Heart left ventricle (tissue), 16 donors: ENCODE data around the gene DNAH3. TPM values are rescaled to one million over a fixed set of nuclear protein-coding genes. Genes with fewer than 3 reads are reported as not detected.
A peak's percentile ranks its signal among the peaks of the same experiment; 100 is the strongest.

ENCODE experiments used
- ATAC-seq, 4 donors: fragments of 200-7000 bp; cut with Tn5 transposase; one replicate each; pipeline ENCODE4 v1.9.1; 2020 to 2022; ENCODE audit warnings: moderate library complexity in 4 of 4, mild to moderate bottlenecking in 3 of 4, moderate number of reproducible peaks in 1 of 4
- DNase-seq, 5 donors: peaks; one replicate each; pipeline ENCODE4 v3.0.0-alpha.2; 2020
- H3K27ac ChIP-seq, 12 donors: fragments of 200-600 bp; sonication (generic) in 4 of 12; one replicate each; pipeline versions ENCODE4 v1.5.0 to v1.8.0; 2016 to 2022; ENCODE audit warnings: mild to moderate bottlenecking in 2 of 12
- H3K27me3 ChIP-seq, 9 donors: fragments of 200-600 bp; sonication (generic) in 2 of 9; one replicate each; pipeline versions ENCODE4 v1.5.1 to v1.8.0; 2016 to 2022; ENCODE audit warnings: mild to moderate bottlenecking in 3 of 9
- H3K36me3 ChIP-seq, 9 donors: fragments of 200-600 bp; sonication (generic) in 2 of 9; one replicate each; pipeline versions ENCODE4 v1.5.0 to v1.8.0; 2018 to 2022; ENCODE audit warnings: mild to moderate bottlenecking in 2 of 9
- H3K4me1 ChIP-seq, 12 donors: fragments of 200-600 bp; sonication (generic) in 4 of 12; one replicate each; pipeline versions ENCODE4 v1.5.0 to v1.8.0; 2016 to 2022; ENCODE audit warnings: mild to moderate bottlenecking in 3 of 12
- H3K4me3 ChIP-seq, 12 donors: fragments of 200-600 bp; sonication (generic) in 4 of 12; one replicate each; pipeline versions ENCODE4 v1.5.0 to v1.8.0; 2017 to 2022; ENCODE audit warnings: mild to moderate bottlenecking in 9 of 12, moderate library complexity in 4 of 12
- H3K9me3 ChIP-seq, 12 donors: fragments of 200-600 bp; sonication (generic) in 4 of 12; one replicate each; pipeline versions ENCODE4 v1.5.0 to v1.8.0; 2016 to 2022; ENCODE audit warnings: mild to moderate bottlenecking in 1 of 12
- CTCF ChIP-seq, 12 donors: fragments of 200-600 bp; sonication (generic) in 4 of 12; IDR thresholded peaks; one replicate each; pipeline versions ENCODE4 v1.5.0 to v1.8.0; 2018 to 2022; ENCODE audit warnings: antibody characterized with exemption in 12 of 12, mild to moderate bottlenecking in 5 of 12
- POLR2A ChIP-seq, 2 donors: fragments of 450-650 bp; IDR thresholded peaks; one replicate each; pipeline ENCODE4 v1.6.1; 2017; ENCODE audit warnings: antibody characterized with exemption in 2 of 2, mild to moderate bottlenecking in 2 of 2, moderate library complexity in 2 of 2
- WGBS, 4 donors: extraction: QIAGEN DNeasy Blood & Tissue Kit in 2 of 4; methylation state at CpG; one replicate each; pipeline versions ENCODE4 v1.1.5 to v1.1.7; 2013 to 2018; 5-methylcytosine and 5-hydroxymethylcytosine counted together
- intact Hi-C, 10 donors: fragments of 100-400 bp; cut with DNase I; formaldehyde crosslinking; loops; one replicate each; pipeline versions ENCODE4 v1.11.1 to v1.14.2; 2022
- polyA plus RNA-seq, 2 donors: library from polyadenylated mRNA; stranded (reverse); fragments of 200-250 nt; gene quantifications; one replicate each; pipeline ENCODE4 v1.2.3, GENCODE V29; 2013
- total RNA-seq, 9 donors: library from RNA; depleted of rRNA in 2 of 9; stranded (reverse); fragments of >200 nt in 2 of 9; fragmentation: NEBNext Ultra II Directional in 3 of 9; extraction: Animal tissue kit (Norgen Biotek cat#: 25700) in 3 of 9; gene quantifications; one replicate each; pipeline versions ENCODE4 v1.1.0 to v1.2.4, GENCODE V29; 2016 to 2023
- donor health status: ischemic (EF 13 %, LVEDD 7.1; RV severe dilation, severe dysfunction).
- donor health status: healthy with polysubstance abuse.
- donor health status: DM: no; HTN: yes; CAD: no.
- donor health status: DM: no; HTN: no; CAD: no.
- donor health status: ischemic (EF 25% LVEDD 6.9; RV normal size, moderate dysfunction).
- donor health status: ischemic (EF 25% LVEDD 5.7; RV mildly dilated, moderate dysfunction).
- donor health status: healthy.
- donor health status: DM: yes; HTN: yes; CAD: no.
- donor health status: ischemic (EF 35%, LVEDD 5.7; RV mildly dilated, moderate dysfunction).
- donor health status: nonischemic (EF 11% LVEDD 7.7; RV severe dilation, severe dysfunction).
- donor health status: DM: yes; HTN: yes; CAD: no.
- donor health status: PGD.
- donor health status: ischemic (EF 29% LVEDD 5.4; RV normal size, mild dysfunction).
- donor health status: nonischemic (EF 23%, LVEDD 6.1; RV moderate dilation, normal function).

The DNAH3 gene
- total and polyA plus RNA-seq, 11 donors, result 0.01 to 2.0 (median 0.87) TPM

GRCh38 chr16:21184834-21185233 is 34.2 kb upstream of the DNAH3 start:
- Histone ChIP-seq H3K9me3 (peaks cover 0 to 5% (median 0%) of the 10 kb centered on the region in 12 donors), H3K4me3 (no peak overlapping the region), H3K4me1 (peaks cover 0 to 7% (median 2%) of the 10 kb centered on the region in 12 donors), H3K27me3 (no peaks in the 10 kb centered on the region), H3K27ac (no peak overlapping the region), H3K36me3 (peaks cover 0 to 38% (median 23%) of the 10 kb centered on the region in 9 donors)
- intact Hi-C loops, result loop anchor here in 8 of 10 donors (5.0 to 10.0 kb wide), 8 partner anchors 92 to 1490 kb away; partner anchors contain the start of gene CRYM (in 2 of the 8)
- WGBS, 4 donors, result 78 to 83% (median 80%) methylated on average over 3 of the region's 3 CpGs
- ATAC-seq (no peak), DNase-seq (no peak)
- TF ChIP-seq POLR2A (IDR thresholded peaks at IDR 0.05) (no peak), CTCF (IDR thresholded peaks at IDR 0.05) (no peak)

GRCh38 chr16:21183995-21184394 is 33.3 kb upstream of the DNAH3 start:
- Histone ChIP-seq H3K4me1 (peaks cover 0 to 8% (median 4%) of the 10 kb centered on the region in 12 donors), H3K36me3 (peaks cover 0 to 46% (median 31%) of the 10 kb centered on the region in 9 donors), H3K27ac (no peak overlapping the region), H3K9me3 (peaks cover 0 to 5% (median 0%) of the 10 kb centered on the region in 12 donors), H3K4me3 (no peak overlapping the region), H3K27me3 (no peaks in the 10 kb centered on the region)
- ATAC-seq (no peak), DNase-seq (no peak)
- intact Hi-C loops, result loop anchor here in 3 of 10 donors (10.0 kb wide), 3 partner anchors 371 to 1491 kb away; no protein-coding TSS in a partner anchor
- no peak for TF ChIP-seq POLR2A (IDR thresholded peaks at IDR 0.05)
- no peak for TF ChIP-seq CTCF (IDR thresholded peaks at IDR 0.05)
- 69 to 84% (median 80%) methylated on average over 3 of the region's 3 CpGs for WGBS, 4 donors

DNA sequence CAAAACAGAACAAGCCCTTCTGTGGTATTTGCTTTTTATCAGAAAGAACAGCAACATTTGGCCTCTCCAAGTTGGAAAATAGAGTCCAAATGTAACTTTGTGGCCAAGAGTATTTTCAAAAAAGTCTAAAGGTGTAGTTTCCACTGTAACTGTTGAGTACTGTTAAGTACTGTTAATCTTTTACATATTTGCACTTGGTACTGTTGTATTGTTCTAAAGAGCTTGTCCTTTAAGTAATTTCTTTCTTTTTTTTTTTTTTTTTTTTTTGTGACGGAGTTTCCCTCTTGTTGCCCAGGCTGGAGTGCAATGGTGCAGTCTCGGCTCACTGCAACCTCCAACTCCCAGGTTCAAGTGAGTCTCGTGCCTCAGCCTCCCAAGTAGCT is 29.3 kb upstream of the DNAH3 start:
- DNase-seq (no peak), ATAC-seq (no peak)
- WGBS, 4 donors, result 71 to 82% (median 79%) methylated on average over 3 of the region's 3 CpGs
- Histone ChIP-seq H3K27ac (peak overlapping the region in 3 of 12 donors; percentile 0 to 40 (median 24)), H3K4me3 (no peak overlapping the region), H3K36me3 (peaks cover 0 to 87% (median 59%) of the 10 kb centered on the region in 9 donors), H3K4me1 (peaks cover 0 to 8% (median 0%) of the 10 kb centered on the region in 12 donors), H3K27me3 (no peaks in the 10 kb centered on the region), H3K9me3 (peaks cover 0 to 5% (median 0%) of the 10 kb centered on the region in 12 donors)
- TF ChIP-seq POLR2A (IDR thresholded peaks at IDR 0.05), result no peak
- no peak for TF ChIP-seq CTCF (IDR thresholded peaks at IDR 0.05)
- intact Hi-C loops, result loop anchor here in 3 of 10 donors (10.0 kb wide), 3 partner anchors 375 to 1495 kb away; no protein-coding TSS in a partner anchor

DNA sequence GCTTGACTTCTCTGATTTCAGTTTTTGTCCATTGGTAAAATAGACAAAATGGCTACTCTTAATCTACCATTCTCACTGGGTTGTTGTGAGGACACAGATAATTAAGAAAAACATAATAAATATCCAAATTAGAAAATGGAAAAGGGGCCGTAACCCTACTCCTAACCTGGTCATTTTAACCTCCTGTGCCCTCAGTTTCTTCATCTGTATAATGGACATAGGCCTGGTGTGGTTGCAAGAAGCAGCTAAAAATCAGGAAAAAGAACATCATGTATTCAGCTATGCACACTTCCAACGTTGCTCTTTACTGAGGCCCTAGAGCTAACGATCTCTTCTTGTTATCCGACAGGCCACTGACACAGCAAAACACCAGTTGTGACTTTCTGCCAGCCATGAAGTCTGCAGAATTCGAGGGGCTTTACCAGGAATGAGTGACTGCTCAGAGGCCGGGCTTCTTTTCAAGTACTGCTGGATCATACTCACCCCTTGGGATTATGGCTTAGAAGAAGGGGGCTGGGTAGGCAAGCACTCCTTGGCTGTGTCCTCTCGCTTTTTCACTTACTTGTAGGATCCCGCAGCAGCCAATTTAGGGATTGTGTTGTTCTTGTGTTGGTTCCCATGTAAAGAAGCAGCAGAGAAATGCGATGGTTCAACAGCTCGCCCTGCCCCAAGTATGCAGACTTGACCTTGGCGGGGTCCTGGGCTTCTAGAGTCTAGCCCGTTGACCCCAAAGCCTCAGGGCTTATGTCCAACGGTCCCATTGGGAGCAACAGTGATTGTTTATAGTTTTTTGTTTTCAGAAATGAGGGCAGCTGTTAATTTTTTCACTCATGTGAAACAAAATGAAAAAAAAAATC is 28.7 kb upstream of the DNAH3 start:
- Histone ChIP-seq H3K27me3 (no peaks in the 10 kb centered on the region), H3K4me1 (peaks cover 0 to 8% (median 0%) of the 10 kb centered on the region in 12 donors), H3K4me3 (no peak overlapping the region), H3K9me3 (peaks cover 0 to 4% (median 0%) of the 10 kb centered on the region in 12 donors), H3K27ac (peak overlapping the region in 3 of 12 donors; percentile 0 to 40 (median 24)), H3K36me3 (peaks cover 0 to 93% (median 65%) of the 10 kb centered on the region in 9 donors)
- intact Hi-C loops, result no loop called here
- WGBS, 4 donors, result 63 to 81% (median 73%) methylated on average over 13 of the region's 13 CpGs
- ATAC-seq, result peak in 3 of 4 donors; percentile 40 to 48 (median 47)
- peak in 3 of 5 donors; percentile 31 to 62 (median 40) for DNase-seq
- TF ChIP-seq POLR2A (IDR thresholded peaks at IDR 0.05), result no peak
- TF ChIP-seq CTCF (IDR thresholded peaks at IDR 0.05), result no peak
